ENCODE measurements around the gene ATP1A2.
"Not testable (repeated sequence)": the region's sequence is repeated elsewhere in the genome, so short reads cannot be mapped to it uniquely, and the experiment has no call there.

ATP1A2 gene

GRCh38 chr1:160101717-160102522, 13.6 kb upstream of the ATP1A2 start:
- no peak for DNase-seq

GRCh38 chr1:160103658-160104408, 11.7 kb upstream of the ATP1A2 start:
- DNase-seq, result no peak

GRCh38 chr1:160104486-160104885, 11.1 kb upstream of the ATP1A2 start:
- no peak for DNase-seq

- DNase-seq, result no peak
Measured at GRCh38 chr1:160105155-160105554, 10.4 kb upstream of the ATP1A2 start.

GRCh38 chr1:160107512-160107911, 8.0 kb upstream of the ATP1A2 start:
- DNase-seq, result no peak

- no peak for DNase-seq
Measured at GRCh38 chr1:160108888-160109662, 6.5 kb upstream of the ATP1A2 start.

GRCh38 chr1:160109686-160110085, 5.9 kb upstream of the ATP1A2 start:
- no peak for DNase-seq

GRCh38 chr1:160111462-160111861, 4.1 kb upstream of the ATP1A2 start:
- not testable (repeated sequence) for DNase-seq

GRCh38 chr1:160112357-160112756, 3.2 kb upstream of the ATP1A2 start:
- DNase-seq, result no peak

- DNase-seq, result no peak
Measured at GRCh38 chr1:160113407-160113806, 2.2 kb upstream of the ATP1A2 start.

GRCh38 chr1:160114085-160114484, 1.5 kb upstream of the ATP1A2 start:
- DNase-seq, result no peak

GRCh38 chr1:160116283-160117147, 956 bp downstream of the ATP1A2 start:
- DNase-seq, result no peak

GRCh38 chr1:160117300-160117699, 1.7 kb downstream of the ATP1A2 start:
- DNase-seq, result no peak

GRCh38 chr1:160117709-160118183, 2.2 kb downstream of the ATP1A2 start:
- no peak for DNase-seq

- no peak for DNase-seq
Measured at GRCh38 chr1:160118928-160119327, 3.4 kb downstream of the ATP1A2 start.

GRCh38 chr1:160120797-160121196, 5.2 kb downstream of the ATP1A2 start:
- DNase-seq, result no peak

GRCh38 chr1:160121388-160121787, 5.8 kb downstream of the ATP1A2 start:
- no peak for DNase-seq

- DNase-seq, result no peak
Measured at GRCh38 chr1:160122978-160123495, 7.5 kb downstream of the ATP1A2 start.

GRCh38 chr1:160123726-160124125, 8.2 kb downstream of the ATP1A2 start:
- no peak for DNase-seq

GRCh38 chr1:160124705-160125478, 9.3 kb downstream of the ATP1A2 start:
- DNase-seq, result no peak

GRCh38 chr1:160125746-160126145, 10.2 kb downstream of the ATP1A2 start:
- no peak for DNase-seq
